Upper lobe of right lung (tissue), 1 donor: ENCODE results near the gene ALG5. TPM values are rescaled to one million over a fixed set of nuclear protein-coding genes. Genes with fewer than 3 reads are reported as not detected.
A peak's percentile ranks its signal among the peaks of the same experiment; 100 is the strongest.

Experiments used
- ATAC-seq: fragments of 200-7000 bp; cut with Tn5 transposase; one replicate; pipeline ENCODE4 v1.9.1; 2020; ENCODE audit warnings: mild to moderate bottlenecking, moderate library complexity
- DNase-seq: peaks from one replicate; pipeline ENCODE4 v3.0.0-alpha.2; 2020
- H3K27ac ChIP-seq: fragments of 200-600 bp; one replicate; pipeline ENCODE4 v1.8.0; 2022
- H3K27me3 ChIP-seq: fragments of 200-600 bp; one replicate; pipeline ENCODE4 v1.8.0; 2022; ENCODE audit warnings: mild to moderate bottlenecking
- H3K36me3 ChIP-seq: fragments of 200-600 bp; one replicate; pipeline ENCODE4 v1.8.0; 2022
- H3K4me1 ChIP-seq: fragments of 200-600 bp; one replicate; pipeline ENCODE4 v1.8.0; 2022
- H3K4me3 ChIP-seq: fragments of 200-600 bp; one replicate; pipeline ENCODE4 v1.8.0; 2022; ENCODE audit warnings: mild to moderate bottlenecking
- H3K9me3 ChIP-seq: fragments of 200-600 bp; one replicate; pipeline ENCODE4 v1.8.0; 2022
- intact Hi-C: fragments of 100-400 bp; cut with DNase I; formaldehyde crosslinking; loops from one replicate; pipeline ENCODE4 v1.11.0; 2022
- total RNA-seq: library from RNA; stranded (reverse); fragmentation: NEBNext Ultra II Directional; extraction: Animal tissue kit (Norgen Biotek cat#: 25700); gene quantifications from one replicate; pipeline ENCODE4 v1.2.1, GENCODE V29; 2021
- TF ChIP-seq, protein P1 (sequence below): fragments of 200-600 bp; IDR thresholded peaks from one replicate; pipeline ENCODE4 v1.8.0; 2022; ENCODE audit warnings: antibody characterized with exemption
- donor health status: DM: no; HTN: yes; CAD: no; lungs with severe emphysema.

ALG5 gene
- total RNA-seq, 1 donor from 2014 or later, result 27.2 TPM

DNA sequence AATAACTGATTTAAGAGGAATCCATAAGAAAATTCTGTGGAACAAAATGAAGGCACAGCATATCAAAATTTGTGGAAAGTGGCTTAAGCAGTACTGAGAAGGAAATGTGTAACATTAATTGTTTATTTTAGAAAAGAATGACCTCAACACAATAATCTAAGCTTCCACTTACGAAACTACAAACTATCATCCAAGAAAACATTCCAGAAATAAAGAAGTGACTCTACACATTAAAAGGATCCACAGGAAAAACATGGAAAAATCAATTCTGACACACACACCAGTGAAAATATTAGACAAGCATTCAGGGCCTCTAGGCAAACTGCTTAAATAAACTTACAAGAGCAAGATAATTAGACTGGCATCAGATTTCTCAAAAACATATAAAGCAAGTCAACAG is 15.5 kb upstream of the ALG5 start:
- H3K36me3 ChIP-seq, result peaks cover 91% of the 10 kb centered on the region
- DNase-seq, result no peak
- no peaks in the 10 kb centered on the region for H3K9me3 ChIP-seq
- ATAC-seq, result no peak
- H3K4me3 ChIP-seq, result no peak overlapping the region
- H3K27ac ChIP-seq, result no peak overlapping the region
- TF ChIP-seq, protein P1, sequence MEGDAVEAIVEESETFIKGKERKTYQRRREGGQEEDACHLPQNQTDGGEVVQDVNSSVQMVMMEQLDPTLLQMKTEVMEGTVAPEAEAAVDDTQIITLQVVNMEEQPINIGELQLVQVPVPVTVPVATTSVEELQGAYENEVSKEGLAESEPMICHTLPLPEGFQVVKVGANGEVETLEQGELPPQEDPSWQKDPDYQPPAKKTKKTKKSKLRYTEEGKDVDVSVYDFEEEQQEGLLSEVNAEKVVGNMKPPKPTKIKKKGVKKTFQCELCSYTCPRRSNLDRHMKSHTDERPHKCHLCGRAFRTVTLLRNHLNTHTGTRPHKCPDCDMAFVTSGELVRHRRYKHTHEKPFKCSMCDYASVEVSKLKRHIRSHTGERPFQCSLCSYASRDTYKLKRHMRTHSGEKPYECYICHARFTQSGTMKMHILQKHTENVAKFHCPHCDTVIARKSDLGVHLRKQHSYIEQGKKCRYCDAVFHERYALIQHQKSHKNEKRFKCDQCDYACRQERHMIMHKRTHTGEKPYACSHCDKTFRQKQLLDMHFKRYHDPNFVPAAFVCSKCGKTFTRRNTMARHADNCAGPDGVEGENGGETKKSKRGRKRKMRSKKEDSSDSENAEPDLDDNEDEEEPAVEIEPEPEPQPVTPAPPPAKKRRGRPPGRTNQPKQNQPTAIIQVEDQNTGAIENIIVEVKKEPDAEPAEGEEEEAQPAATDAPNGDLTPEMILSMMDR, result no peak
- H3K4me1 ChIP-seq, result no peaks in the 10 kb centered on the region
- no peaks in the 10 kb centered on the region for H3K27me3 ChIP-seq
- intact Hi-C loops, result no loop called here

DNA sequence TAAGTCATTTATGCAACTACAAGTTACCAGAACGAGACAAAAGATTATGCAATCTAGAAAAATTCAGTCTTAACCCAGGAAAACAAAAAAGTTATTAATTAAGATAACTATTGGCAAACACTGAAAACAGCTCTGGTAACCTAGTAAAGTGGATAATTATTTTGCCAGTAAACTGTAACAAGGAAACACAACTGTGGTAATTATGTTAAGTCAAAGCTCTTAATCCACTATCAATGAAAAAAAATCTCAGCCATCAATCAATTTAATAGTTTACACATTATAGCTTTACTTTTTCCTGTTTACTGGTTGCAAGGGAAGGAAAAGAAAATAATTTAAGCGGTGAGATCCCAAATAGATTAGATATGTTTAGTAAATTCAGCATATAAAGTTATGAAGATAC is 12.6 kb upstream of the ALG5 start:
- no peaks in the 10 kb centered on the region for H3K9me3 ChIP-seq
- no peak for ATAC-seq
- TF ChIP-seq, protein P1, result no peak
- H3K4me1 ChIP-seq, result no peaks in the 10 kb centered on the region
- H3K27me3 ChIP-seq, result no peaks in the 10 kb centered on the region
- no peak for DNase-seq
- intact Hi-C loops, result no loop called here
- H3K27ac ChIP-seq, result no peak overlapping the region
- peaks cover 91% of the 10 kb centered on the region for H3K36me3 ChIP-seq
- H3K4me3 ChIP-seq, result no peak overlapping the region

DNA sequence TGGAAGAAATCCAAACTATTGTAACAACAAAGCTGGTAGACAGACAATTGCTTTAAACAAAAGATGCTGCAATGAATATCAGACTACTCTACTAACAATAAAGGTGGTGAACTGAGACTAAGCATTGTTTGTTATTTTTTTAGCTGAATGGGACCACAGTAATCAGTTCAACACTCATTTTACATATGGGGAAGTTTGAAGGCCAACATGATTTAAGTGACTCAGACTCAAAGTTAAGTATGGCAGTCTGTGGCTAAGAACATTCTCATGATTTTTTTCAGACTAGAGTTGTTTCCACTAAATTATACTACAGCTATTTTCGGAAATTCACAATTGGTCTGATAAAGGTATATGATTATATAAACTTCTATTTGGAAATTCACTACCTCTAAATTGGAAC is 11.9 kb upstream of the ALG5 start:
- Histone ChIP-seq H3K36me3 (peaks cover 91% of the 10 kb centered on the region), H3K27ac (no peak overlapping the region), H3K4me1 (no peaks in the 10 kb centered on the region), H3K9me3 (no peaks in the 10 kb centered on the region), H3K27me3 (no peaks in the 10 kb centered on the region), H3K4me3 (no peak overlapping the region)
- DNase-seq (no peak), ATAC-seq (no peak)
- TF ChIP-seq, protein P1, result no peak
- intact Hi-C loops, result no loop called here

DNA sequence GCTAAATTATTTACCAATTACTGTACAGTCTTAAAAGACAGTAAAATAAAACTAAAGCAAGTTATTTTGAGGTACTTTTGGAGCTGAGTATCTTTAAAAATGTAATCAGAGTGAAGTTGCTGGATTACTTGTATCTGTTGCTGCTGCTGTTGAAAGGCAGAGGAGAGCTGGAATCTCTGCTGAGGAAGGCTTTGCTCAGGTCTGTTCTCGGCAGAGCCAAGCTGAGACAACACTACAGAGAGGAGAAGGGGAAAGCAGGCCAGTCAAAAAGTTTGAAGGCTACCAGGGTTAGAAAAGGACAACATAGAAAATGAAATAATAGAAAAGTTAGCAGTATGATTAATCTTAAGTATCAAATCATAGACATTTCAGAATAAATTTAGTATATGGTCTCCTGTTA is 11.3 kb upstream of the ALG5 start:
- ATAC-seq, result no peak
- DNase-seq, result no peak
- peaks cover 91% of the 10 kb centered on the region for H3K36me3 ChIP-seq
- H3K9me3 ChIP-seq, result no peaks in the 10 kb centered on the region
- no peak overlapping the region for H3K27ac ChIP-seq
- TF ChIP-seq, protein P1, result no peak
- no peaks in the 10 kb centered on the region for H3K27me3 ChIP-seq
- no peak overlapping the region for H3K4me3 ChIP-seq
- H3K4me1 ChIP-seq, result no peaks in the 10 kb centered on the region
- intact Hi-C loops, result no loop called here

DNA sequence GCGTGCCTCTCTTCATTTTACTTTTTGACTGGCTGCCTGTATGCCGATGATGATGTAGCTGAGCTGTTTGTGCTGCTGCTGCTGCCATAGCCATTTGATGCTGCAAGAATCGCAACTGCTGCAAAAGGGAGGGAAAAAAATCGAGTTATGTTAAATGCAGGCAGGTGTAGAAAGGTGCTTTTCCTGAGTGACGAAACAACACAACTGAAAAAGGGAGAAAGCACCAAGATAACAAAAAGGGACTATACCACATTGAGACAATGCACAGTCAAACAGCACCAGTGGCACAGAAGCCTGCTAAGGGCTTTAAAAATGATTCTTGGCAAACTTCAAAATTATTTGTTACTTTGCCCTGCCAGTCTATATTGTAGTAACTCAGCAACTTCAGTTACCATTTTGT is 10.6 kb upstream of the ALG5 start:
- H3K4me1 ChIP-seq, result no peaks in the 10 kb centered on the region
- H3K9me3 ChIP-seq, result no peaks in the 10 kb centered on the region
- peaks cover 91% of the 10 kb centered on the region for H3K36me3 ChIP-seq
- no peak overlapping the region for H3K4me3 ChIP-seq
- TF ChIP-seq, protein P1, result no peak
- no peak for ATAC-seq
- no peaks in the 10 kb centered on the region for H3K27me3 ChIP-seq
- intact Hi-C loops, result no loop called here
- no peak for DNase-seq
- H3K27ac ChIP-seq, result no peak overlapping the region

DNA sequence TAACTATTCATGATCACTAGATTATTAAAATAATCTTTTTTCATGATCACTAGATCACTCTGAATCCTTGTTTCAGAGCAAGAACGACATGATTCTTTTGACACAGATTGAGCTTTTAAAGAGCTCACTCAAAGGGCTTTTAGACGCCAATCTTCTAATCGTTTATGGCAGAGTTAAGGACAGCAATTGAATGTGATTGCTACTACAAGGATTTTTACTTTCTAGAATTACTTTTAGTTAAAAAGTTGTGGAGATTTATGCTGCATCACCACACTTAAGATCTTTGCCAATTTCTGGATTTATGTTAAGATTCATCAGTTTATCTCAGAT is 2.7 kb upstream of the ALG5 start:
- H3K27ac ChIP-seq, result no peak overlapping the region
- intact Hi-C loops, result no loop called here
- no peak for DNase-seq

More for the DNA sequence above, 2.7 kb upstream of the ALG5 start:
- TF ChIP-seq, protein P1, result no peak
- Histone ChIP-seq H3K4me1 (peaks cover 18% of the 10 kb centered on the region), H3K27me3 (no peaks in the 10 kb centered on the region), H3K9me3 (no peaks in the 10 kb centered on the region), H3K4me3 (peak overlapping the region; percentile 95), H3K36me3 (peaks cover 41% of the 10 kb centered on the region)
- no peak for ATAC-seq
